A673 (cell line): ENCODE results near the gene SACS.

Source experiments
- EZH2 ChIP-seq: fragments of 200-600 bp; sonication (generic); IDR thresholded peaks from 2 replicates; pipeline ENCODE4 v1.6.1; 2017; ENCODE audit warnings: borderline replicate concordance, low read depth, mild to moderate bottlenecking, mixed read lengths, antibody characterized with exemption, low read length; ENCODE audit not compliant: poor library complexity, severe bottlenecking
- TF ChIP-seq, protein P1 (sequence below): fragments of 300-800, 200-600 bp; sonication (generic); conservative IDR thresholded peaks from 2 replicates; pipeline ENCODE4 v1.5.1; 2017; ENCODE audit warnings: low read depth, mild to moderate bottlenecking, antibody characterized with exemption, low read length, moderate library complexity, mixed read lengths

DNA sequence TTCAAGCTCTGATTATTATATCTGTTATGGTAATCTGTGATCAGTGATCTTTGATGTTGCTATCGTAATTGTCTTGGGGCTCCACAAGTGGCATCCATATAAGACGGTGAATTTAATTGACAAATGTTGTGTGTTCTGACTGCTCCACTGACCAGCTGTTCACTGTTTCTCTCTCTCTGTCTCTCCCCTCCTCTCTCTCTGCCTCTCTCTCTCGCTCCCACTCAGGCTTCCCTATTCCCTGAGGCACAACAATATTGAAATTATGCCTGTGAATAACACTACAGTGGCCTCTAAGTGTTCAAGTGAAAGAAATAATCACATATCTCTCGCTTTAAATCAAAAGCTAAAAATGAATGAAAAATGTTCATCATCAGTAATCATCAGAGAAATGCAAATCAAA lies 4.4 kb upstream of the SACS start:
- TF ChIP-seq, protein P1, sequence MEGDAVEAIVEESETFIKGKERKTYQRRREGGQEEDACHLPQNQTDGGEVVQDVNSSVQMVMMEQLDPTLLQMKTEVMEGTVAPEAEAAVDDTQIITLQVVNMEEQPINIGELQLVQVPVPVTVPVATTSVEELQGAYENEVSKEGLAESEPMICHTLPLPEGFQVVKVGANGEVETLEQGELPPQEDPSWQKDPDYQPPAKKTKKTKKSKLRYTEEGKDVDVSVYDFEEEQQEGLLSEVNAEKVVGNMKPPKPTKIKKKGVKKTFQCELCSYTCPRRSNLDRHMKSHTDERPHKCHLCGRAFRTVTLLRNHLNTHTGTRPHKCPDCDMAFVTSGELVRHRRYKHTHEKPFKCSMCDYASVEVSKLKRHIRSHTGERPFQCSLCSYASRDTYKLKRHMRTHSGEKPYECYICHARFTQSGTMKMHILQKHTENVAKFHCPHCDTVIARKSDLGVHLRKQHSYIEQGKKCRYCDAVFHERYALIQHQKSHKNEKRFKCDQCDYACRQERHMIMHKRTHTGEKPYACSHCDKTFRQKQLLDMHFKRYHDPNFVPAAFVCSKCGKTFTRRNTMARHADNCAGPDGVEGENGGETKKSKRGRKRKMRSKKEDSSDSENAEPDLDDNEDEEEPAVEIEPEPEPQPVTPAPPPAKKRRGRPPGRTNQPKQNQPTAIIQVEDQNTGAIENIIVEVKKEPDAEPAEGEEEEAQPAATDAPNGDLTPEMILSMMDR = no peak
- no peak for TF ChIP-seq EZH2
